Keratinocyte (primary cell): Measurements from ENCODE around the gene NOP14. TPM values are rescaled to one million over a fixed set of nuclear protein-coding genes. Genes with fewer than 3 reads are reported as not detected.
A peak's percentile ranks its signal among the peaks of the same experiment; 100 is the strongest.
"Not testable (repeated sequence)": the region's sequence is repeated elsewhere in the genome, so short reads cannot be mapped to it uniquely, and the experiment has no call there.

Experiments
- DNase-seq: peaks from one replicate; pipeline ENCODE4 v3.0.0-alpha.2; 2011; ENCODE audit warnings: low read depth, missing footprints, low spot score
- FAIRE-seq: peaks from 2 replicates; lab custom pipeline; 2011; peaks lifted over from hg19 to GRCh38; lab: Jason Lieb, UNC
- H2AFZ ChIP-seq: 2 replicates; pipeline ENCODE4 v1.6.0; 2012; ENCODE audit warnings: low read length, control low read depth, inconsistent platforms; ENCODE audit not compliant: control insufficient read depth
- H3K27ac ChIP-seq: 2 replicates; pipeline ENCODE4 v1.5.1; 2011; ENCODE audit warnings: low read length; ENCODE audit not compliant: control insufficient read depth, insufficient read depth
- H3K27me3 ChIP-seq: 3 replicates; pipeline ENCODE4 v1.6.0; 2011; ENCODE audit warnings: low read length; ENCODE audit not compliant: control insufficient read depth, insufficient read depth; ENCODE audit errors: extremely low read depth
- H3K36me3 ChIP-seq, 2 experiments: 2 replicates in 1 of 2; 3 replicates in 1 of 2; pipeline ENCODE4 v1.5.1; 2011; ENCODE audit warnings: low read length in 2 of 2, mild to moderate bottlenecking in 1 of 2; ENCODE audit not compliant: control insufficient read depth in 2 of 2, insufficient read depth in 2 of 2; ENCODE audit errors: extremely low read depth in 1 of 2
- H3K4me1 ChIP-seq: 3 replicates; pipeline ENCODE4 v1.5.1; 2011; ENCODE audit warnings: low read length; ENCODE audit not compliant: control insufficient read depth, insufficient read depth; ENCODE audit errors: extremely low read depth
- H3K4me2 ChIP-seq: 3 replicates; pipeline ENCODE4 v1.6.0; 2011; ENCODE audit warnings: low read depth, low read length; ENCODE audit not compliant: control insufficient read depth, insufficient read depth; ENCODE audit errors: extremely low read depth
- H3K4me3 ChIP-seq, 3 experiments: fragments of 200-600 bp in 1 of 3; sonication (generic) in 1 of 3; 2 replicates in 2 of 3; 3 replicates in 1 of 3; pipeline ENCODE4 v1.5.1; 2011 to 2016; ENCODE audit warnings: low read length in 3 of 3, mild to moderate bottlenecking in 3 of 3, control low read depth in 2 of 3, inconsistent platforms in 1 of 3, low read depth in 1 of 3, mixed read lengths in 1 of 3, mixed run types in 1 of 3, moderate library complexity in 1 of 3; ENCODE audit not compliant: control insufficient read depth in 2 of 3, insufficient read depth in 2 of 3; ENCODE audit errors: extremely low read depth in 1 of 3
- H3K79me2 ChIP-seq: 2 replicates; pipeline ENCODE4 v1.6.0; 2012; ENCODE audit warnings: low read length; ENCODE audit not compliant: control insufficient read depth, insufficient read depth
- H3K9ac ChIP-seq: 3 replicates; pipeline ENCODE4 v1.6.0; 2011; ENCODE audit warnings: low read length; ENCODE audit not compliant: control insufficient read depth, insufficient read depth; ENCODE audit errors: extremely low read depth
- H3K9me1 ChIP-seq: 3 replicates; pipeline ENCODE4 v1.6.0; 2011; ENCODE audit warnings: low read length; ENCODE audit not compliant: control insufficient read depth, insufficient read depth; ENCODE audit errors: extremely low read depth
- H3K9me3 ChIP-seq: 2 replicates; pipeline ENCODE4 v1.5.1; 2012; ENCODE audit warnings: low read depth, low read length; ENCODE audit not compliant: control insufficient read depth
- H4K20me1 ChIP-seq: 3 replicates; pipeline ENCODE4 v1.6.0; 2011; ENCODE audit warnings: low read length; ENCODE audit not compliant: control insufficient read depth, insufficient read depth; ENCODE audit errors: extremely low read depth
- CTCF ChIP-seq, 3 experiments: IDR thresholded peaks in 1 of 3; conservative IDR thresholded peaks in 1 of 3; optimal IDR thresholded peaks in 1 of 3; 2 replicates in 2 of 3; 3 replicates in 1 of 3; pipeline versions ENCODE3 to v1.5.1; 2011; ENCODE audit warnings: low read length in 3 of 3, mild to moderate bottlenecking in 3 of 3, moderate library complexity in 2 of 3, control low read depth in 1 of 3, inconsistent platforms in 1 of 3; ENCODE audit not compliant: insufficient read depth in 2 of 3; ENCODE audit errors: extremely low read depth in 1 of 3
- EZH2 ChIP-seq: IDR thresholded peaks from one replicate; pipeline ENCODE4 v1.6.1; 2012; ENCODE audit warnings: inconsistent platforms, mild to moderate bottlenecking, low read length, moderate library complexity
- dilution Hi-C: fragments of 300-500 bp; cut with MboI; formaldehyde crosslinking; loops from one replicate; pipeline ENCODE4 v1.7.0; 2020; ENCODE audit warnings: low sequenced_read_pairs; ENCODE audit not compliant: extremely low pct_ligation_motif_present
- polyA plus RNA-seq, 5 experiments: library from polyadenylated mRNA; depleted of rRNA in 3 of 5; stranded (reverse) in 3 of 5; stranded (forward) in 1 of 5; unstranded in 1 of 5; fragments of >200 nt; gene quantifications; 1 replicate in 1 of 5; 2 replicates in 3 of 5; 3 replicates in 1 of 5; pipeline versions ENCODE4 v1.2.1 to v1.2.3, GENCODE V29; 2011 to 2012; ENCODE audit warnings: missing spikeins in 2 of 5, low read depth in 1 of 5, low replicate concordance in 1 of 5

The NOP14 gene
- polyA plus RNA-seq, 1 donor (not counting 4 experiments of a cell fraction or from before 2014, with no cell fraction given), result 21.8 TPM

DNA sequence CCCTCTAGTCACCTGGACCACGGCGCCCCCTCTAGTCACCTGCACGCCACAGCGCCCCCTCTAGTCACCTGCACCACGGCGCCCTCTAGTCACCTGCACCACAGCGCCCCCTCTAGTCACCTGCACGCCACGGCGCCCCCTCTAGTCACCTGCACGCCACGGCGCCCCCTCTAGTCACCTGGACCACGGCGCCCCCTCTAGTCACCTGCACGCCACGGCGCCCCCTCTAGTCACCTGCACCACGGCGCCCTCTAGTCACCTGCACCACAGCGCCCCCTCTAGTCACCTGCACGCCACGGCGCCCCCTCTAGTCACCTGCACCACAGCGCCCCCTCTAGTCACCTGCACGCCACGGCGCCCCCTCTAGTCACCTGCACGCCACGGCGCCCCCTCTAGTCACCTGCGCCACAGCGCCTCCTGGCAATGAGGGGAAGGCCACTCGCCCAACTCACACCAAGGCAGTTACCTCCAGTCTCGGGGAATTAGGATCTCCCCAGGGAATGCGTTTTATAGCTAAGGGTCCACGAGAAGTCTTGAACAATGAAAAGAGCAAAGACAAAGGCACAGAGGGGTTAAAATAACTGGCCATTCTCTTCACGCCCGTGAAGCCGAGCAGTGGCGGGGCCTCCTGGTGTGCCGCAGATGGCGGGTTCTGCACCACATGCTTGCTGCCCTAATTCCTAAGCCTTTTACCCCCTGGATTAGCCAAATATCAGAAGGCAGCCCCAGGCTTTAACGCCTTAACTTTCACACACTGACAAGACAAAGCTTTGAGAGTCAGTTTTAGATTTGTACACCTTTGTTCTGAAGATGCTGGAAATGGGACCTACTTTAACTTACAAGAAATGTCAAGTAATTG lies 7.8 kb downstream of the NOP14 start:
- peak in 1 of 3 experiments; percentile 38 for TF ChIP-seq CTCF (optimal IDR thresholded peaks at IDR 0.05 in 1 of 3, IDR thresholded peaks at IDR 0.05 in 1 of 3, conservative IDR thresholded peaks at IDR 0.05 in 1 of 3; ENCODE audit: extremely low read depth in 1 of 3, insufficient read depth in 2 of 3, low read length in 3 of 3)
- H3K36me3 ChIP-seq, result peaks cover 36 to 63% of the 10 kb centered on the region in 2 experiments
- not testable (repeated sequence) for FAIRE-seq

DNA sequence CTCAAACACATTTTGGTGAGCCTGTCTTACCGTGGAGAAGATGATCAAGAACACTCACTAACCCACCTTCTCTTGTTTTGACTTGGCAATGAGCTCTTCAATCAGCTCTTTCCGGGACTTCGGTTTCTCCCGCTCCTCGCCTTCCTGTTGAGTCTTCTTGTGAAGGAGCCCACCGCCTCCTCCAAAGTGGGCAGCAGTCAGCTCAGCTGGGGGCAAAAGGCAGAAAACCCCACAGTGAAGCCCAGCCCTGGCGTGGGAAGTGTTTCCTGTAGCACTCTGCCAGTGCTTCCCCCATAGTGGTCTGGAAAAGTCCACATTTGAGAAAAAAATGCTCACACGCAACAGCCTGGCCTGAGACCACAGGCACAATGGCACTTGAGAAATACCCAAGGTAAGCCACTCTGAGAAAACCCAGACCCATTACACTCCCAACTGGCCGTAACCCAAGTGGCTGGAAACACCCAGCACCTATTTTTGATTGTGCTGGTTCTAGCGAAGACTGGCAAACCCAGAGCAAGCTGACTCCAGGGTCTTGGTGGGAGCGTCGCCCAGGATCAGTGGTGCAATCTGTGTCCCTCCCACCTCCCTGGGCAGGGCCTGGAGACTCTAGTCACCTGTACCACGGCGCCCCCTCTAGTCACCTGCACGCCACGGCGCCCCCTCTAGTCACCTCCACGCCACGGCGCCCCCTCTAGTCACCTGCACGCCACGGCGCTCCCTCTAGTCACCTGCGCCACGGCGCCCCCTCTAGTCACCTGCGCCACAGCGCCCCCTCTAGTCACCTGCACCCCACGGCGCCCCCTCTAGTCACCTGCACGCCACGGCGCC lies 8.6 kb downstream of the NOP14 start:
- TF ChIP-seq CTCF (optimal IDR thresholded peaks at IDR 0.05 in 1 of 3, IDR thresholded peaks at IDR 0.05 in 1 of 3, conservative IDR thresholded peaks at IDR 0.05 in 1 of 3; ENCODE audit: extremely low read depth in 1 of 3, insufficient read depth in 2 of 3, low read length in 3 of 3), result peak in 2 of 3 experiments; percentile 33 to 36
- no peak for TF ChIP-seq EZH2
- dilution Hi-C loops, result no loop called here

More for the DNA sequence above, 7.8 kb downstream of the NOP14 start:
- Histone ChIP-seq H3K79me2 (peaks cover 44% of the 10 kb centered on the region), H4K20me1 (peaks cover 27% of the 10 kb centered on the region)
- H3K27ac ChIP-seq, H3K4me3 ChIP-seq, H3K27me3 ChIP-seq, dilution Hi-C loops, H3K9me3 ChIP-seq, H3K4me1 ChIP-seq, H2AFZ ChIP-seq, H3K4me2 ChIP-seq, DNase-seq, H3K9me1 ChIP-seq, H3K9ac ChIP-seq: not testable (repeated sequence)

More for the DNA sequence above, 8.6 kb downstream of the NOP14 start:
- no peak overlapping the region for H3K9ac ChIP-seq
- no peak for DNase-seq
- H3K27ac ChIP-seq, result no peak overlapping the region
- H3K9me3 ChIP-seq, result no peaks in the 10 kb centered on the region
- peaks cover 37% of the 10 kb centered on the region for H3K79me2 ChIP-seq
- no peaks in the 10 kb centered on the region for H3K4me1 ChIP-seq
- H4K20me1 ChIP-seq, result peaks cover 25% of the 10 kb centered on the region
- no peak overlapping the region for H2AFZ ChIP-seq
- no peaks in the 10 kb centered on the region for H3K27me3 ChIP-seq
- H3K9me1 ChIP-seq, result peaks cover 2% of the 10 kb centered on the region
- no peak for FAIRE-seq
- H3K4me3 ChIP-seq, result no peak overlapping the region
- H3K4me2 ChIP-seq, result no peak overlapping the region
- peaks cover 43 to 66% of the 10 kb centered on the region in 2 experiments for H3K36me3 ChIP-seq
